GM21367 (cell line): Measurements from ENCODE around the gene BICRA.

Experiments used
- ATAC-seq: cut with Tn5 transposase; IDR thresholded peaks from one replicate; pipeline ENCODE4 v1.9.1; 2021; ENCODE audit not compliant: unreplicated experiment

BICRA gene

DNA sequence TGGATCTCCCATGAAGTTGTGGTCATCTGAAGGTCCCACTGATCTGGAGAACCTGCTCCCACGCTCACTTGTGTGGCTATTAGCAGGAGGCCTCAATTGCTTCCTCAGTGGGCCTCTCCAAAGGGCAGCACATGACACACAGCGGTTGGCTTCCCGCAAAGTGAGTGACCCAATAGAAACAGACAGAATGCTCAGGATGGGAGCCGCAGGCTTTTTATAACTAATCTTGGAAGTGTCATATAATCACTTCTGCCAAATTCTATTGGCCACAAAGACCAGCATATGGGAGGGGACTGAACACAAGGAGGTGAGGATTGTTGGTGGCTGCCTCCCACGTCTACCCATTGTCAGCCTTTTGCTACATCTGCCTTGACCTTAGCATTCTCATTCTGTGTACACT, 82.2 kb downstream of the BICRA start:
- no peak for ATAC-seq

GRCh38 chr19:47691782-47692181, 82.8 kb downstream of the BICRA start:
- no peak for ATAC-seq

- no peak for ATAC-seq
These were observed 84.6 kb downstream of the BICRA start for GRCh38 chr19:47693489-47693888.

DNA sequence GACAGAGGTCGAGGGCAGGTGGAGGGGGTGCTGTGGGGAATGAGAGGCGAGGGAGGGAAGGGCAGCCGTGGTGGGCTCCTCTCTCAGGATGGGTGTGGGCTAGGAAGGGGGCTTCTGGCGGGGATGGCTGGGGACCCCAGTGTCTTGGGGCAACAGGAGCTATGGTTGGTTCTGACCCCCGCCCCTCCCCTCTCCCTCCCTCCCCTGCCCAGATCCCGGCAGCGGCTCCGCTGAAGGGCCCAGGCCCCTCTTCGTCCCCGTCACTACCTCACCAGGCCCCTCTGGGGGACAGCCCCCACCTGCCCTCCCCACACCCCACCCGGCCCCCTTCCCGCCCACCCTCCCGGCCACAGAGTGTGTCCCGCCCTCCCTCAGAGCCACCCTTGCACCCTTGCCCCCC, 85.0 kb downstream of the BICRA start:
- ATAC-seq: no peak

DNA sequence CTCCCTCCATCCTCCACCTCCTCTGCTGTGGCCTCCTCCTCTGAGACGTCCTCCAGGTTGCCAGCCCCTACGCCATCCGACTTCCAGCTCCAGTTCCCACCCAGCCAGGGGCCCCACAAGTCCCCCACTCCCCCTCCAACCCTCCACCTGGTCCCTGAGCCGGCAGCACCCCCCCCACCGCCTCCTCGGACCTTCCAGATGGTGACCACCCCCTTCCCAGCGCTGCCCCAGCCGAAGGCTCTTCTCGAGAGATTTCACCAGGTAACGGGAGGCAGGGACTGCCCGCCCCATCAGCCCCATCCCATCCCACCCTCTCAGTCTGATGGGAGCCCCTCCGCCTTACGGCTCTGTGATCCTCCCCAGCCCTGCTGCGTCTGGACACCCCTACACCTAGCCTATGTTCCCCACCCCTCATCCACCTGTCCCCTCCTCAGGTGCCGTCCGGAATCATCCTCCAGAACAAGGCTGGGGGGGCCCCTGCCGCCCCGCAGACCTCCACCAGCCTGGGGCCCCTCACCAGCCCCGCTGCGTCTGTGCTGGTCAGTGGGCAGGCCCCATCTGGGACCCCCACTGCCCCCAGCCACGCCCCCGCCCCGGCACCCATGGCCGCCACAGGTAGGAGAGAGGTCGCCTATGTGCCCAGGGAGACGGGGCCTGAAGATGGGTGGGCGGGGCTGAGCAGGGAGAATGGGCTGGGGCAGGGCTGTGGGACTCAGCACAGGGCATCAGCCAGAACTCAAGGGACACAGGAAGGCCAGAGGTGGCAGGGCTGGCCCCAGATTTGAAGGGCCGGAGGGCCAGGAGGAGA, 85.7 kb downstream of the BICRA start:
- no peak for ATAC-seq

- no peak for ATAC-seq
These were observed 86.8 kb downstream of the BICRA start for GRCh38 chr19:47695533-47696262.

DNA sequence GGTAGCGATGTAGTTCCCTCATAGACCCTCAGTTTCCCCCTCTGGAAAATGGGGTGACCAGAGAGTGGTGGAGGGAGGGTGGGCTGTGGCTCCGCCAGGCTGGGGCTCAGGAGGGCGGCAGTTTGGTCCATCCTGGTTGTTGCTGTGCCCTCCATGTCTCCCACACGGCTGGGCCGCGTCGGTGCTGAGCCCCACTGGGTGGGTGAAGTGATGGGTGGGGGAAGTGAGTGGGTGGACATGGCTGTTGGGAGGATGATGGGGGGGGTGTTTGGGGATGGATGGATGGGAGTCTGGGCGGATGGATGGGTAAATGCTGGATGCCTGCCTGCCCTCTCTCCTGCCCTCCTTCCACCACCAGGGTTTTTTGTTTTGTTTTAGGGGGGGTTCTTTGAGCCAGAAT, 87.7 kb downstream of the BICRA start:
- ATAC-seq: no peak

GRCh38 chr19:47697863-47698609, 89.1 kb downstream of the BICRA start:
- ATAC-seq: no peak

DNA sequence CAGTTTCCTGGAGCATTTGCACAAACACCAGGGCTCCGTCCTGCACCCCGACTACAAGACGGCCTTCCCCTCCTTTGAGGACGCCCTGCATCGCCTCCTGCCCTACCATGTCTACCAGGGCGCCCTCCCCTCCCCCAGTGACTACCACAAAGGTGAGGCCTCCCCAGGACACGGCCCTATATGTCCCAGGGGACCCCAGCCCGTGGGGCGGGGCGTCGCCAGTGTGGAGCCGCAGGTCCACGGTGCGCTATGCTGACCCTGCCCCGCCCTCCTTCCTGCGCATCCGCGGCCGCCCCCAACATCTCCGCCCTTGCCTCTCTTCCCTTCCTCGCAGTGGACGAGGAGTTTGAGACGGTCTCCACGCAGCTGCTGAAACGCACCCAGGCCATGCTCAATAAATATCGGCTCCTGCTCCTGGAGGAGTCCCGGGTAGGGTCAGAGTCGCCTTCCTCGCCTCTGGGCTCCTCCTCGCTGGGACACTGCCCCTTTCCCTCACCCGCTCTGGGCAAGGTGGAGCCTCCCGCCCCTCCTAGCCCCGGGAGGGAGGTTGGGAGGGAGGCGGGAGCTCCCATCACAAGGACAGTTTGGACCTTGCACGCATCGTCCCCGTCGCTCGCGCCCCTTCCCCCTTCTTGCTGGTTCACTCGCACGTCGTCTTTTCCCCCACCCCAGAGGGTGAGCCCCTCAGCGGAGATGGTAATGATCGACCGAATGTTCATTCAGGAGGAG, 89.9 kb downstream of the BICRA start:
- no peak for ATAC-seq

GRCh38 chr19:47699360-47699917, 90.5 kb downstream of the BICRA start:
- no peak for ATAC-seq

DNA sequence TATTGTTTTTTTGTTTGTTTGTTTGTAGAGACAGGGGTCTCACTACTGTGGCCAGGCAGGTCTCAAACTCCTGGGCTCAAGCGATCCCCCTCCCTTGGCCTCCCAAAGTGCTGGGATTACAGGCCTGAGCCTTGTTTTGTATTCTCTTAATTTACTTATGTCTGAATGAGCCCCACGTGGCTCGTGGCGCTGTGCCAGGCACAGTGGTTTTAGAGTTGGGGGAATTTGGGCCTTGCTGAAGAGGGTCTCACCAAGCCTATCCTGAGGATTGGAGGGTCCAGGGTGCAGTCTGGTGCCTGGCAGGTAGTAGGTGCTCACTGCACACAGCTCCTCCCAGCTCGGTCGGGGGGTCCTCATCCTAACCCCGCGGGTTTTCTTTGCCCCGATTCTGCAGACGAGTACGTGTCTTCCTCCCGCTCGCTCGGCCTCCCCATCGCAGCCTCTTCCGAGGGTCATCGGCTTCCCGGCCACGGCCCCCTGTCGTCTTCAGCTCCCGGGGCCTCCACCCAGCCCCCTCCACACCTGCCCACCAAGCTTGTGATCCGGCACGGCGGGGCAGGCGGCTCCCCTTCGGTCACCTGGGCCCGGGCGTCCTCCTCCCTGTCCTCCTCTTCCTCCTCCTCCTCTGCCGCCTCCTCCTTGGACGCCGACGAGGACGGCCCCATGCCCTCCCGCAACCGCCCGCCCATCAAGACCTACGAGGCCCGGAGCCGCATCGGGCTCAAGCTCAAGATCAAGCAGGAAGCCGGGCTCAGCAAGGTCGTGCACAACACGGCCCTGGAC, 92.2 kb downstream of the BICRA start:
- no peak for ATAC-seq

DNA sequence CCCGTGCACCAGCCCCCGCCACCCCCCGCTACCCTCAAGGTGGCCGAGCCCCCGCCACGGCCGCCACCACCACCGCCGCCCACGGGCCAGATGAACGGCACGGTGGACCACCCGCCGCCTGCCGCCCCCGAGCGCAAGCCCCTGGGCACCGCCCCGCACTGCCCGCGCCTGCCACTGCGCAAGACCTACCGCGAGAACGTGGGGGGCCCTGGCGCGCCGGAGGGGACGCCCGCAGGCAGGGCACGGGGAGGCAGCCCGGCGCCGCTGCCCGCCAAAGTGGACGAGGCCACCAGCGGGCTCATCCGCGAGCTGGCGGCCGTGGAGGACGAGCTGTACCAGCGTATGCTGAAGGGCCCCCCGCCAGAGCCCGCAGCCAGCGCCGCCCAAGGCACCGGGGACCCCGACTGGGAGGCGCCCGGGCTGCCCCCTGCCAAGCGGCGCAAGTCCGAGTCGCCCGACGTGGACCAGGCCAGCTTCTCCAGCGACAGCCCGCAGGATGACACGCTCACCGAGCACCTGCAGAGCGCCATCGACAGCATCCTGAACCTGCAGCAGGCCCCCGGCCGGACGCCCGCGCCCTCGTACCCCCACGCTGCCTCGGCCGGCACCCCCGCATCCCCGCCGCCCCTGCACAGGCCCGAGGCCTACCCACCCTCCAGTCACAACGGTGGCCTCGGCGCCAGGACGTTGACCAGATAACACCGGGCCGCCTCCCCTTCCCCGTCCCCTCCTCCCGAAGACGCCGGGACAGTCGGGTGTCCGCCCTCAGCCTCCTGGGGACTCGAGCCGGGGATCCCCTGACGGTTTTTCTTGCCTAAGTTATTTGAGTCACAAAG, 93.0 kb downstream of the BICRA start:
- ATAC-seq: no peak

DNA sequence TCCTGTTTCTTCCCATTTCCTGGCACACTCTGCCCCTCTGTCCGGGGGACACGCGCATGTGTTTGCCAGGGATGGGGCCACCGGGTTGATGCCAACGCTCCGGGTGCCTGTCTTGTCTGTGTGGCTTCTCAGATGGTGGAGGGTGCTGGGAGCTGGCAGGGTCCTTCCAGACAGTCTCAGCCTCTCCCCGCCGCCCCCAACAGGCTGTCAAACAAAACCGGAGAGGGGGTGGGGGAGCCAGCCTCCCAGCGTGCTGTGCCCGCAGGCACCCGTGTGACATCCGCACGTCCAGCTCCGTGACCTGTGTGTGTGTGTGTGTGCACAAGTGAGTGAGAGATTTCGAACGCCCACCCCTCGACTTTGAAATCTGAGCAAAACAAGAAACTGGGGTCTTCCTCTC, 93.7 kb downstream of the BICRA start:
- ATAC-seq: no peak

GRCh38 chr19:47703301-47703700, 94.4 kb downstream of the BICRA start:
- no peak for ATAC-seq

DNA sequence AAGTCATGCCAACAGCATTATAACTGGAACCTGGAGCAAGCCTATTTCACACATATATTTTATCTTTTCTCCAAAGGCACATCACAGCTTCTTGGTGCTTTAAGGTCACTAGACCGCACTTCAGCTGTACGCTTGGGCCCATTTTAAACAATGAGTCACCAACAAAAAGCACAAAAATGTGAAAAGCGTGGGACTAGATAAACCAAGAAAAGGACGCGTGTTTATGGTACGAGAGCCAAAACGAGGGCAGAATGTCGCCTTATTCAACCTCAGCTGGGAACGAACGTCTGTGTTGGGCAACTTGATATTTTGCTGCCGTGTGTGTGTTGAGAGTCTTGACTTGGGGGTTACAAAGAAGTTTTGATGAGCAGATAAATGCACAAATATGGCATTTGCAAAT, 95.1 kb downstream of the BICRA start:
- no peak for ATAC-seq

- ATAC-seq: no peak
These were observed 95.7 kb downstream of the BICRA start for GRCh38 chr19:47704656-47705055.

DNA sequence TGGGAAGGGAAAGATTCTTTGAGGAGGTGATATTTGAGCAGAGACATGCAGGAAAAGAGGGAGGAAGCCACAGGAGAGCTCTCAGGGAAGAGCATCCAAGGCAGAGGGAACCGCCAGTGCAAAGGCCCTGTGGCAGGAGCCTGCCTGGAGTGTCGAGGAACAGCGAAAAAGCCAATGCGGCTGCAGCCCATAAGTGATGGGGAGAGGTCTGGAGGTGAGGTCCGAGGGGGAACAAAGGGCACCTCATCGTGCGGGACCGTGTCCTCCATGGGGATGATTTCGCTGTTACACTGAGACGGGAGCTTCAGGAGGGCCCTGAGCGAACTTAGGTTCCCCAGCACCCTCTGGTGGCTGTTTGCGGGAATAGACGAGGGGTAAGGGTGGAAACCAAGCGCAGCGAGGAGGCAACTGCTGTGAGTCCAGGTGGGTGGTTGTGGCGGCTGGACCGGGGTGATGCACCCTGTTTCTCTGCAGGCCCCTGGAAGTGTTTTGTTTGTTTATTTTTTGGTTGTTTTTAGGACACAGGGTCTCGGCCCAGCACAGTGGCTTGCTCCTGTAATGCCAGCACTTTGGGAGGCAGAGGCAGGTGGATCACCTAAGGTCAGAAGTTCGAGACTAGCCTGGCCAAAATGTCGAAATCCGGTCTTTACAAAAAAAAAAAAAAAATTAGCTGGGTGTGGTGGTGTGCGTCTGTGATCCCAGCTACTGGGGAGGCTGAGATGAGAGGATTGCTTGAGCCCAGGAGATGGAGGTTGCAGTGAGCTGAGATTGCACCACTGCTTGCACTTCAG, 98.4 kb downstream of the BICRA start:
- no peak for ATAC-seq

DNA sequence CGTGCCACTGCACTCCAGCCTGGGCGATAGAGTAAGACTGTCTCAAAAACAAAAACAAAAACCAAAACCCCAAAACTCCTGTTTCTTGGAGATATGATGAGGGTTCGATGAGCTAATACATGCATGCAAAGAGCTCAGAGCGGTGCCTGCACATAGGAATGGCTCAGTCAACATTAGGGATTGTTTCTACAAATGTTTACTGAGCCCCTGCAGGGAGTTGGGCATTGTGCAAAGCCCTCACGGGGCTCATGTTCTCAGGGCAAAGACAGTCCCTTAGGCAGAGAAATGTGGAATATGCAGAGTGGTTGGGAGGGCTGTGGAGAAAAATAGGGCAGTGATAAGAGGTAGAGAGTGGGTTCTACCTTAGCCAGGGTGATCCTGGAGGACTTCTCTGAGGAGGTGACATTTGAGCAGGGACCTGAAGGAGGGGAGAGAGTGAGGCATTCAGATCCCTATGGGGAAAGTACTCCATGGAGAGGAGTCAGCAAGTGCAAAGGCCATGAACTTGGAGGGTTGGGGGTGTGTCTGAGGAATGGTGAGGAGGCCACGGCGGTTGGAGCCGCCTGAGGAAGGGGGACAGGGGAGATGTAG, 102.8 kb downstream of the BICRA start:
- no peak for ATAC-seq
